Muscle layer of colon (tissue), 2 donors: ENCODE data around the gene PPFIA4.

Experiments used
- H3K27ac ChIP-seq: one replicate; pipeline ENCODE4 v1.7.0; 2013; ENCODE audit warnings: low read depth, mild to moderate bottlenecking, low read length, moderate library complexity
- H3K27me3 ChIP-seq, 2 donors: one replicate each; pipeline ENCODE4 v1.7.0; 2013; ENCODE audit warnings: low read length in 2 of 2, mild to moderate bottlenecking in 2 of 2; ENCODE audit not compliant: insufficient read depth in 2 of 2, control insufficient read depth in 1 of 2
- H3K36me3 ChIP-seq: one replicate; pipeline ENCODE4 v1.7.0; 2013; ENCODE audit warnings: mild to moderate bottlenecking, low read length; ENCODE audit not compliant: insufficient read depth
- H3K4me1 ChIP-seq: one replicate; pipeline ENCODE4 v1.7.0; 2013; ENCODE audit warnings: mild to moderate bottlenecking, low read length; ENCODE audit not compliant: insufficient read depth
- H3K4me3 ChIP-seq, 2 donors: one replicate each; pipeline ENCODE4 v1.7.0; 2013; ENCODE audit warnings: low read length in 2 of 2, low read depth in 1 of 2, mild to moderate bottlenecking in 1 of 2, moderate library complexity in 1 of 2
- H3K9ac ChIP-seq: one replicate; pipeline ENCODE4 v1.7.0; 2013; ENCODE audit warnings: low read length
- H3K9me3 ChIP-seq: one replicate; pipeline ENCODE4 v1.7.0; 2013; ENCODE audit warnings: mild to moderate bottlenecking, low read length
- donor health status: abdominal sarcoma.
- donor health status: Adenocarcinoma of cecum.

The PPFIA4 gene

GRCh38 chr1:203036135-203036534 lies 9.8 kb downstream of the PPFIA4 start:
- peaks cover 26% of the 10 kb centered on the region for H3K4me1 ChIP-seq
- H3K27me3 ChIP-seq = no peaks in the 10 kb centered on the region
- H3K9me3 ChIP-seq = no peaks in the 10 kb centered on the region
- H3K4me3 ChIP-seq = no peak overlapping the region
- no peak overlapping the region for H3K27ac ChIP-seq
- no peaks in the 10 kb centered on the region for H3K36me3 ChIP-seq
- no peak overlapping the region for H3K9ac ChIP-seq

GRCh38 chr1:203036537-203036936 lies 10.2 kb downstream of the PPFIA4 start:
- H3K36me3 ChIP-seq = no peaks in the 10 kb centered on the region
- no peaks in the 10 kb centered on the region for H3K9me3 ChIP-seq
- H3K4me3 ChIP-seq = no peak overlapping the region
- H3K9ac ChIP-seq = no peak overlapping the region
- no peaks in the 10 kb centered on the region for H3K27me3 ChIP-seq
- peaks cover 26% of the 10 kb centered on the region for H3K4me1 ChIP-seq
- H3K27ac ChIP-seq = no peak overlapping the region

- no peaks in the 10 kb centered on the region for H3K36me3 ChIP-seq
- peak overlapping the region; percentile 83 for H3K27ac ChIP-seq
- H3K9ac ChIP-seq = no peak overlapping the region
- peaks cover 26% of the 10 kb centered on the region for H3K4me1 ChIP-seq
- H3K9me3 ChIP-seq = no peaks in the 10 kb centered on the region
- H3K27me3 ChIP-seq = no peaks in the 10 kb centered on the region
- no peak overlapping the region for H3K4me3 ChIP-seq
Observed at GRCh38 chr1:203037509-203038190, 11.4 kb downstream of the PPFIA4 start.

- no peaks in the 10 kb centered on the region for H3K9me3 ChIP-seq
- no peaks in the 10 kb centered on the region for H3K27me3 ChIP-seq
- no peak overlapping the region for H3K9ac ChIP-seq
- no peak overlapping the region for H3K4me3 ChIP-seq
- peaks cover 26% of the 10 kb centered on the region for H3K4me1 ChIP-seq
- H3K27ac ChIP-seq = peak overlapping the region; percentile 83
- H3K36me3 ChIP-seq = no peaks in the 10 kb centered on the region
Observed at GRCh38 chr1:203038217-203038741, 12.0 kb downstream of the PPFIA4 start.

GRCh38 chr1:203038891-203039608 lies 12.8 kb downstream of the PPFIA4 start:
- Histone ChIP-seq H3K9ac (no peak overlapping the region), H3K27ac (peak overlapping the region; percentile 83), H3K4me1 (peaks cover 26% of the 10 kb centered on the region), H3K27me3 (no peaks in the 10 kb centered on the region), H3K4me3 (no peak overlapping the region), H3K36me3 (no peaks in the 10 kb centered on the region), H3K9me3 (no peaks in the 10 kb centered on the region)

GRCh38 chr1:203039609-203040512 lies 13.6 kb downstream of the PPFIA4 start:
- Histone ChIP-seq H3K9me3 (no peaks in the 10 kb centered on the region), H3K4me1 (peaks cover 26% of the 10 kb centered on the region), H3K27me3 (no peaks in the 10 kb centered on the region), H3K27ac (no peak overlapping the region), H3K9ac (no peak overlapping the region), H3K4me3 (no peak overlapping the region), H3K36me3 (no peaks in the 10 kb centered on the region)

GRCh38 chr1:203040513-203041275 lies 14.4 kb downstream of the PPFIA4 start:
- H3K4me3 ChIP-seq = no peak overlapping the region
- H3K36me3 ChIP-seq = no peaks in the 10 kb centered on the region
- H3K27me3 ChIP-seq = no peaks in the 10 kb centered on the region
- peaks cover 26% of the 10 kb centered on the region for H3K4me1 ChIP-seq
- no peak overlapping the region for H3K9ac ChIP-seq
- H3K9me3 ChIP-seq = no peaks in the 10 kb centered on the region
- no peak overlapping the region for H3K27ac ChIP-seq

GRCh38 chr1:203041351-203041932 lies 15.2 kb downstream of the PPFIA4 start:
- Histone ChIP-seq H3K4me1 (peaks cover 29% of the 10 kb centered on the region), H3K27me3 (no peaks in the 10 kb centered on the region), H3K9ac (no peak overlapping the region), H3K36me3 (no peaks in the 10 kb centered on the region), H3K9me3 (no peaks in the 10 kb centered on the region), H3K27ac (no peak overlapping the region), H3K4me3 (no peak overlapping the region)

- Histone ChIP-seq H3K36me3 (no peaks in the 10 kb centered on the region), H3K27ac (no peak overlapping the region), H3K27me3 (no peaks in the 10 kb centered on the region), H3K9ac (no peak overlapping the region), H3K4me3 (no peak overlapping the region), H3K9me3 (no peaks in the 10 kb centered on the region), H3K4me1 (peaks cover 17% of the 10 kb centered on the region)
Observed at GRCh38 chr1:203043830-203044545, 17.7 kb downstream of the PPFIA4 start.

- H3K9ac ChIP-seq = no peak overlapping the region
- no peaks in the 10 kb centered on the region for H3K27me3 ChIP-seq
- peaks cover 10% of the 10 kb centered on the region for H3K4me1 ChIP-seq
- H3K4me3 ChIP-seq = no peak overlapping the region
- H3K9me3 ChIP-seq = no peaks in the 10 kb centered on the region
- H3K27ac ChIP-seq = no peak overlapping the region
- H3K36me3 ChIP-seq = no peaks in the 10 kb centered on the region
Observed at GRCh38 chr1:203044546-203045250, 18.4 kb downstream of the PPFIA4 start.
